HCT116 (cell line): ENCODE data around the gene ARHGAP9. TPM values are rescaled to one million over a fixed set of nuclear protein-coding genes. Genes with fewer than 3 reads are reported as not detected.

Experiments
- ATAC-seq: fragments of 200-7000 bp; cut with Tn5 transposase; 2 replicates; pipeline ENCODE4 v1.9.1; 2020; ENCODE audit warnings: mild to moderate bottlenecking, moderate library complexity
- BruUV-seq: library from RNA; stranded (reverse); fragments of 400-500 nt; replicated peaks from 2 replicates; lab custom pipeline; 2021; lab: Mats Ljungman, UMichigan
- CTCF ChIA-PET: fragments of 300-600 bp; sonication (Branson Sonifier 250); formaldehyde crosslinking; loops from one replicate; lab custom pipeline; 2021; ENCODE audit warnings: antibody characterized with exemption; lab: Charles Lee
- POLR2A ChIA-PET: fragments of 300-600, 350-600 bp; sonication (Branson Sonifier 250); formaldehyde crosslinking; loops from one replicate; lab custom pipeline; 2021; ENCODE audit warnings: antibody characterized with exemption; lab: Charles Lee
- RAD21 ChIA-PET, 2 experiments: fragments of 300-600 bp; sonication (Branson Sonifier 250); formaldehyde crosslinking; loops; one replicate each; lab custom pipeline; 2023; ENCODE audit warnings: low total read pairs in 2 of 2; ENCODE audit not compliant: uncharacterized antibody in 2 of 2, unreplicated experiment in 2 of 2, low non-redundant PET in 1 of 2; lab: Charles Lee
- DNase-seq: peaks from one replicate; pipeline ENCODE4 v3.0.0-alpha.2; 2010; ENCODE audit warnings: low read depth, low spot score
- H2AFZ ChIP-seq: fragments of 200-600 bp; shearing (Covaris generic), sonication (generic); 2 replicates; pipeline ENCODE4 v1.6.1; 2017; ENCODE audit warnings: low read depth, mixed run types, mixed read lengths, antibody characterized with exemption, low read length; ENCODE audit not compliant: poor library complexity, severe bottlenecking
- H3K27ac ChIP-seq: 2 replicates; pipeline ENCODE4 v1.5.1; 2012; ENCODE audit warnings: low read depth, low read length
- H3K27me3 ChIP-seq: fragments of 200-600 bp; sonication (generic); 2 replicates; pipeline ENCODE4 v1.6.1; 2016; ENCODE audit warnings: mixed run types, low read length, mixed read lengths; ENCODE audit not compliant: insufficient read depth
- H3K36me3 ChIP-seq, 2 experiments: fragments of 200-500 bp in 1 of 2; fragments of 200-600 bp in 1 of 2; sonication (Bioruptor generic) in 1 of 2; sonication (generic) in 1 of 2; 2 replicates each; pipeline versions ENCODE4 v1.5.1 to v1.6.1; 2014 to 2016; ENCODE audit warnings: low read length in 2 of 2, inconsistent platforms in 1 of 2, mixed read lengths in 1 of 2, mixed run types in 1 of 2; ENCODE audit not compliant: insufficient read depth in 2 of 2, control insufficient read depth in 1 of 2
- H3K4me1 ChIP-seq, 2 experiments: fragments of 200-600 bp in 1 of 2; sonication (generic) in 1 of 2; 2 replicates each; pipeline versions ENCODE4 v1.5.1 to v1.6.1; 2012 to 2017; ENCODE audit warnings: low read length in 2 of 2, inconsistent platforms in 1 of 2, mild to moderate bottlenecking in 1 of 2, mixed read lengths in 1 of 2, mixed run types in 1 of 2, moderate library complexity in 1 of 2; ENCODE audit not compliant: insufficient read depth in 2 of 2, control insufficient read depth in 1 of 2
- H3K4me2 ChIP-seq: fragments of 200-600 bp; sonication (generic); 2 replicates; pipeline ENCODE4 v1.6.1; 2017; ENCODE audit warnings: mixed run types, low read length, mixed read lengths
- H3K4me3 ChIP-seq, 2 experiments: fragments of 200-600 bp in 1 of 2; sonication (generic) in 1 of 2; replicated peaks in 1 of 2; 2 replicates each; pipeline ENCODE4 v1.5.1; 2011 to 2016; ENCODE audit warnings: low read length in 2 of 2, control low read depth in 1 of 2, low read depth in 1 of 2, mild to moderate bottlenecking in 1 of 2, mixed read lengths in 1 of 2, mixed run types in 1 of 2
- H3K79me2 ChIP-seq: fragments of 200-600 bp; sonication (generic); 2 replicates; pipeline ENCODE4 v1.6.1; 2017; ENCODE audit warnings: mild to moderate bottlenecking, mixed run types, low read length, moderate library complexity, mixed read lengths; ENCODE audit not compliant: insufficient read depth
- H3K9ac ChIP-seq: fragments of 200-600 bp; sonication (generic); 2 replicates; pipeline ENCODE4 v1.6.1; 2016; ENCODE audit warnings: low read length, mixed read lengths
- H3K9me2 ChIP-seq: fragments of 200-600 bp; sonication (generic), shearing (Covaris generic); 2 replicates; pipeline ENCODE4 v1.6.1; 2017; ENCODE audit warnings: mixed run types, mild to moderate bottlenecking, moderate library complexity; ENCODE audit not compliant: insufficient read depth
- H3K9me3 ChIP-seq, 2 experiments: fragments of 200-500 bp in 1 of 2; fragments of 200-600 bp in 1 of 2; sonication (Bioruptor generic) in 1 of 2; sonication (generic) in 1 of 2; 2 replicates each; pipeline ENCODE4 v1.6.1; 2014 to 2017; ENCODE audit warnings: low read length in 2 of 2, mixed read lengths in 2 of 2, inconsistent platforms in 1 of 2, low read depth in 1 of 2, mild to moderate bottlenecking in 1 of 2, mixed run types in 1 of 2, moderate library complexity in 1 of 2; ENCODE audit not compliant: control insufficient read depth in 1 of 2, insufficient read depth in 1 of 2
- H4K20me1 ChIP-seq: fragments of 200-600 bp; sonication (generic), shearing (Covaris generic); 2 replicates; pipeline ENCODE4 v1.6.1; 2017; ENCODE audit warnings: mixed run types, mild to moderate bottlenecking, moderate library complexity; ENCODE audit not compliant: insufficient read depth
- CEBPB ChIP-seq: IDR thresholded peaks from 2 replicates; pipeline ENCODE4 v1.6.1; 2012; ENCODE audit warnings: low read depth
- EZH2 ChIP-seq: fragments of 200-600 bp; sonication (generic); IDR thresholded peaks from 2 replicates; pipeline ENCODE4 v1.6.1; 2017; ENCODE audit warnings: antibody characterized with exemption, mixed run types
- EZH2phosphoT487 ChIP-seq: fragments of 200-600 bp; IDR thresholded peaks from 2 replicates; pipeline ENCODE4 v1.6.1; 2018; ENCODE audit warnings: antibody characterized with exemption, borderline replicate concordance
- JUND ChIP-seq: IDR thresholded peaks from 2 replicates; pipeline ENCODE4 v1.6.1; 2012
- MAX ChIP-seq: IDR thresholded peaks from 2 replicates; pipeline ENCODE4 v1.6.1; 2012
- POLR2AphosphoS5 ChIP-seq: IDR thresholded peaks from 2 replicates; pipeline ENCODE4 v1.6.1; 2011; ENCODE audit warnings: mild to moderate bottlenecking, low read depth, low read length, moderate library complexity
- RAD21 ChIP-seq: IDR thresholded peaks from 2 replicates; pipeline ENCODE4 v1.6.1; 2012; ENCODE audit warnings: low read depth, mild to moderate bottlenecking
- REST ChIP-seq: IDR thresholded peaks from 2 replicates; pipeline ENCODE4 v1.6.1; 2012; ENCODE audit warnings: low read depth
- SIN3A ChIP-seq: IDR thresholded peaks from 2 replicates; pipeline ENCODE4 v1.6.1; 2012; ENCODE audit warnings: low read depth
- SP1 ChIP-seq: IDR thresholded peaks from 2 replicates; pipeline ENCODE4 v1.6.1; 2012; ENCODE audit warnings: low read depth
- YY1 ChIP-seq: IDR thresholded peaks from 2 replicates; pipeline ENCODE4 v1.6.1; 2011; ENCODE audit warnings: low read length, low read depth, moderate library complexity, mild to moderate bottlenecking; ENCODE audit not compliant: insufficient replicate concordance; ENCODE audit errors: extremely low read depth
- ZBTB33 ChIP-seq: IDR thresholded peaks from 2 replicates; pipeline ENCODE4 v1.6.1; 2011; ENCODE audit warnings: mild to moderate bottlenecking, low read length, moderate library complexity; ENCODE audit not compliant: insufficient replicate concordance; ENCODE audit errors: extremely low read depth
- ZNF274 ChIP-seq: fragments of 200-500 bp; sonication (Bioruptor generic); IDR thresholded peaks from 2 replicates; pipeline ENCODE4 v1.6.1; 2014; ENCODE audit warnings: mild to moderate bottlenecking, low read depth, low read length, inconsistent platforms
- intact Hi-C: fragments of 100-400 bp; cut with micrococcal nuclease; formaldehyde crosslinking; loops from 2 replicates; pipeline ENCODE4 v1.10.0; 2022
- total RNA-seq: library from RNA; stranded (reverse); gene quantifications from one replicate; pipeline ENCODE4 v1.2.1, GENCODE V29; 2021; ENCODE audit not compliant: unreplicated experiment
- TF ChIP-seq, protein P1 (sequence below), 3 experiments: fragments of 200-600 bp in 1 of 3; sonication (generic) in 1 of 3; IDR thresholded peaks in 2 of 3; conservative IDR thresholded peaks in 1 of 3; 2 replicates each; pipeline ENCODE4 v1.5.1; 2012 to 2017; ENCODE audit warnings: low read depth in 2 of 3, low read length in 2 of 3, antibody characterized with exemption in 1 of 3, borderline replicate concordance in 1 of 3, control low read depth in 1 of 3, mild to moderate bottlenecking in 1 of 3, mixed read lengths in 1 of 3, mixed run types in 1 of 3, moderate library complexity in 1 of 3; ENCODE audit not compliant: insufficient read depth in 1 of 3
- TF ChIP-seq, protein P2 (sequence below): IDR thresholded peaks from 2 replicates; pipeline ENCODE4 v1.6.1; 2012

Gene ARHGAP9
- total RNA-seq, 1 experiment from 2014 or later: 0.84 TPM

DNA sequence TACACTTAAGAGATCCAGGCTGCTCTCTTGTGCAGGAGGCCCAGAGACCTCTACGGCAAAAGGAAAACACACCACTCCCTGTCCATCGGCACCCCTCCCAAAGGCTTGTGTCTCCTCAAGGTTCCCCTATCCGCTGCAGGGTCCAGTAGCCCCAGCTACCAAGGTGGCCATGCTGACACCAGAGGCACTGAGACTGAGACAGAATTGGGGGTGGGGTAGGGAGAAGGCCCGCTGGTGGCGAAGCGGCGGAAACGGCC is 40.1 kb upstream of the ARHGAP9 start:
- ATAC-seq (no peak), DNase-seq (no peak)
- ChIA-PET RAD21 (no interaction called here), CTCF (no interaction called here), POLR2A (interaction anchor here (1.4 to 2.0 kb wide), 3 partner anchors 8 to 39 kb away, joined by 3 to 7 read pairs (median 4); partner anchors contain the start of gene DCTN2)
- Histone ChIP-seq H3K9ac (peak overlapping the region; percentile 80), H3K9me2 (no peaks in the 10 kb centered on the region), H2AFZ (no peak overlapping the region), H4K20me1 (peaks cover 7% of the 10 kb centered on the region; the same call in 1 of the 2 replicates), H3K4me3 (peak overlapping the region; percentile 79 to 88), H3K36me3 (peaks cover 26 to 41% of the 10 kb centered on the region in 2 experiments), H3K4me1 (peaks cover 24 to 53% of the 10 kb centered on the region in 2 experiments), H3K79me2 (peaks cover 62% of the 10 kb centered on the region), H3K9me3 (no peaks in the 10 kb centered on the region), H3K4me2 (peak overlapping the region; percentile 94), H3K27ac (peak overlapping the region; percentile 79), H3K27me3 (no peaks in the 10 kb centered on the region)
- no TSS peak for BruUV-seq
- intact Hi-C loops: no loop called here
- TF ChIP-seq ZNF274 (no peak), REST (no peak), ZBTB33 (no peak), SP1 (no peak), EZH2phosphoT487 (no peak), CEBPB (no peak), YY1 (no peak), POLR2AphosphoS5 (no peak), SIN3A (no peak), MAX (no peak), EZH2 (no peak), JUND (no peak), RAD21 (no peak)
- TF ChIP-seq, protein P1, sequence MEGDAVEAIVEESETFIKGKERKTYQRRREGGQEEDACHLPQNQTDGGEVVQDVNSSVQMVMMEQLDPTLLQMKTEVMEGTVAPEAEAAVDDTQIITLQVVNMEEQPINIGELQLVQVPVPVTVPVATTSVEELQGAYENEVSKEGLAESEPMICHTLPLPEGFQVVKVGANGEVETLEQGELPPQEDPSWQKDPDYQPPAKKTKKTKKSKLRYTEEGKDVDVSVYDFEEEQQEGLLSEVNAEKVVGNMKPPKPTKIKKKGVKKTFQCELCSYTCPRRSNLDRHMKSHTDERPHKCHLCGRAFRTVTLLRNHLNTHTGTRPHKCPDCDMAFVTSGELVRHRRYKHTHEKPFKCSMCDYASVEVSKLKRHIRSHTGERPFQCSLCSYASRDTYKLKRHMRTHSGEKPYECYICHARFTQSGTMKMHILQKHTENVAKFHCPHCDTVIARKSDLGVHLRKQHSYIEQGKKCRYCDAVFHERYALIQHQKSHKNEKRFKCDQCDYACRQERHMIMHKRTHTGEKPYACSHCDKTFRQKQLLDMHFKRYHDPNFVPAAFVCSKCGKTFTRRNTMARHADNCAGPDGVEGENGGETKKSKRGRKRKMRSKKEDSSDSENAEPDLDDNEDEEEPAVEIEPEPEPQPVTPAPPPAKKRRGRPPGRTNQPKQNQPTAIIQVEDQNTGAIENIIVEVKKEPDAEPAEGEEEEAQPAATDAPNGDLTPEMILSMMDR (IDR thresholded peaks at IDR 0.05 in 2 of 3, conservative IDR thresholded peaks at IDR 0.05 in 1 of 3; ENCODE audit: borderline replicate concordance in 1 of 3, insufficient read depth in 1 of 3, low read depth in 2 of 3, low read length in 2 of 3): no peak
- TF ChIP-seq, protein P2, sequence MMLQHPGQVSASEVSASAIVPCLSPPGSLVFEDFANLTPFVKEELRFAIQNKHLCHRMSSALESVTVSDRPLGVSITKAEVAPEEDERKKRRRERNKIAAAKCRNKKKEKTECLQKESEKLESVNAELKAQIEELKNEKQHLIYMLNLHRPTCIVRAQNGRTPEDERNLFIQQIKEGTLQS: no peak
